Subcutaneous abdominal adipose tissue (tissue), 5 donors: ENCODE data around the gene DZANK1.
"Not testable (repeated sequence)": the region's sequence is repeated elsewhere in the genome, so short reads cannot be mapped to it uniquely, and the experiment has no call there.

Experiments used
- H3K27ac ChIP-seq: one replicate; pipeline ENCODE4 v1.7.0; 2013; ENCODE audit warnings: low read depth, mild to moderate bottlenecking, inconsistent platforms, low read length, moderate library complexity
- H3K27me3 ChIP-seq, 5 donors: one replicate each; pipeline ENCODE4 v1.7.0; 2013; ENCODE audit warnings: low read length in 5 of 5, inconsistent platforms in 1 of 5; ENCODE audit not compliant: control insufficient read depth in 5 of 5, insufficient read depth in 4 of 5
- H3K36me3 ChIP-seq, 5 donors: one replicate each; pipeline ENCODE4 v1.7.0; 2013; ENCODE audit warnings: low read length in 5 of 5; ENCODE audit not compliant: control insufficient read depth in 5 of 5, insufficient read depth in 5 of 5
- H3K4me1 ChIP-seq, 5 donors: one replicate each; pipeline ENCODE4 v1.7.0; 2013; ENCODE audit warnings: low read length in 5 of 5, mild to moderate bottlenecking in 3 of 5, moderate library complexity in 1 of 5; ENCODE audit not compliant: control insufficient read depth in 5 of 5, insufficient read depth in 5 of 5
- H3K4me3 ChIP-seq, 5 donors: one replicate each; pipeline ENCODE4 v1.7.0; 2013; ENCODE audit warnings: low read length in 5 of 5, low read depth in 1 of 5
- H3K9ac ChIP-seq, 5 donors: one replicate each; pipeline ENCODE4 v1.7.0; 2013; ENCODE audit warnings: low read length in 5 of 5, mild to moderate bottlenecking in 4 of 5, moderate library complexity in 3 of 5
- H3K9me3 ChIP-seq, 5 donors: one replicate each; pipeline ENCODE4 v1.7.0; 2013; ENCODE audit warnings: low read length in 5 of 5; ENCODE audit not compliant: control insufficient read depth in 5 of 5
- donor health status: healthy.
- donor health status: healthy.
- donor health status: healthy.
- donor health status: healthy.
- donor health status: healthy.

Gene DZANK1

GRCh38 chr20:18466894-18467730 lies at the start of gene DZANK1, which contains the start of gene POLR3F:
Gene DZANK1, minus strand, starts transcription at chr20:18467030. Its CDS starts 1,672 bp downstream, at chr20:18465358.
Gene POLR3F, plus strand, starts transcription at chr20:18467390. Its CDS starts 117 bp downstream, at chr20:18467507.
- Histone ChIP-seq H3K36me3 (peaks cover 3 to 28% (median 9%) of the 10 kb centered on the region in 5 donors), H3K27me3 (no peaks in the 10 kb centered on the region), H3K9me3 (no peaks in the 10 kb centered on the region), H3K27ac (peak within 1 kb of the TSS; percentile 90), H3K4me3 (peak within 1 kb of the TSS; percentile 84 to 98 (median 96)), H3K9ac (peak within 1 kb of the TSS; percentile 90 to 96 (median 92)), H3K4me1 (peaks cover 0 to 23% (median 21%) of the 10 kb centered on the region in 5 donors)

GRCh38 chr20:18515973-18516372 lies 49.1 kb upstream of the DZANK1 start:
- H3K27me3 ChIP-seq: no peaks in the 10 kb centered on the region
- H3K4me1 ChIP-seq: no peaks in the 10 kb centered on the region
- H3K4me3 ChIP-seq: no peak overlapping the region
- no peak overlapping the region for H3K9ac ChIP-seq
- peaks cover 8 to 43% (median 22%) of the 10 kb centered on the region in 5 donors for H3K36me3 ChIP-seq
- no peak overlapping the region for H3K27ac ChIP-seq
- H3K9me3 ChIP-seq: no peaks in the 10 kb centered on the region

- Histone ChIP-seq H3K36me3 (peaks cover 12 to 45% (median 28%) of the 10 kb centered on the region in 5 donors), H3K9me3 (no peaks in the 10 kb centered on the region), H3K4me1 (peaks cover 0 to 2% (median under 1%) of the 10 kb centered on the region in 5 donors), H3K27ac (no peak overlapping the region), H3K27me3 (no peaks in the 10 kb centered on the region), H3K9ac (no peak overlapping the region), H3K4me3 (no peak overlapping the region)
These were observed 47.3 kb upstream of the DZANK1 start for GRCh38 chr20:18514127-18514526.

GRCh38 chr20:18513208-18513607 lies 46.4 kb upstream of the DZANK1 start:
- Histone ChIP-seq H3K4me3 (no peak overlapping the region), H3K4me1 (peaks cover 2 to 11% (median 10%) of the 10 kb centered on the region in 5 donors), H3K27ac (no peak overlapping the region), H3K36me3 (peaks cover 12 to 45% (median 28%) of the 10 kb centered on the region in 5 donors), H3K27me3 (no peaks in the 10 kb centered on the region), H3K9ac (no peak overlapping the region), H3K9me3 (no peaks in the 10 kb centered on the region)

GRCh38 chr20:18511571-18511970 lies 44.7 kb upstream of the DZANK1 start:
- H3K9me3 ChIP-seq: no peaks in the 10 kb centered on the region
- H3K4me1 ChIP-seq: peaks cover 3 to 20% (median 18%) of the 10 kb centered on the region in 5 donors
- peaks cover 12 to 38% (median 28%) of the 10 kb centered on the region in 5 donors for H3K36me3 ChIP-seq
- no peak overlapping the region for H3K9ac ChIP-seq
- no peaks in the 10 kb centered on the region for H3K27me3 ChIP-seq
- H3K27ac ChIP-seq: no peak overlapping the region
- H3K4me3 ChIP-seq: no peak overlapping the region

GRCh38 chr20:18507218-18508191 lies 40.7 kb upstream of the DZANK1 start, which contains the start of gene SEC23B:
Gene SEC23B, plus strand, starts transcription at chr20:18507940. Its CDS starts 2,896 bp downstream, at chr20:18510836.
- Histone ChIP-seq H3K27ac (peak within 1 kb of the TSS; percentile 97), H3K4me1 (peaks cover 3 to 24% (median 18%) of the 10 kb centered on the region in 5 donors)

GRCh38 chr20:18506744-18507143 lies 39.9 kb upstream of the DZANK1 start:
- Histone ChIP-seq H3K9ac (peak overlapping the region in 4 of 5 donors; percentile 86 to 96 (median 92)), H3K4me1 (peaks cover 3 to 24% (median 18%) of the 10 kb centered on the region in 5 donors), H3K4me3 (peak overlapping the region; percentile 76 to 99 (median 94)), H3K27ac (peak overlapping the region; percentile 97), H3K9me3 (no peaks in the 10 kb centered on the region), H3K27me3 (no peaks in the 10 kb centered on the region), H3K36me3 (peaks cover 2 to 14% (median 9%) of the 10 kb centered on the region in 5 donors)

More at GRCh38 chr20:18507218-18508191, 40.7 kb upstream of the DZANK1 start, which contains the start of gene SEC23B:
- H3K36me3 ChIP-seq: peaks cover 2 to 15% (median 9%) of the 10 kb centered on the region in 5 donors
- no peaks in the 10 kb centered on the region for H3K27me3 ChIP-seq
- no peaks in the 10 kb centered on the region for H3K9me3 ChIP-seq
- H3K4me3 ChIP-seq: peak within 1 kb of the TSS; percentile 76 to 99 (median 94)
- peak within 1 kb of the TSS; percentile 86 to 96 (median 89) for H3K9ac ChIP-seq

- no peaks in the 10 kb centered on the region for H3K27me3 ChIP-seq
- no peaks in the 10 kb centered on the region for H3K9me3 ChIP-seq
- H3K4me3 ChIP-seq: peak overlapping the region in 3 of 5 donors; percentile 6 to 30 (median 27)
- H3K36me3 ChIP-seq: peaks cover 0 to under 1% (median 0%) of the 10 kb centered on the region in 5 donors
- no peak overlapping the region for H3K9ac ChIP-seq
- peaks cover 3 to 24% (median 18%) of the 10 kb centered on the region in 5 donors for H3K4me1 ChIP-seq
- no peak overlapping the region for H3K27ac ChIP-seq
These were observed 37.7 kb upstream of the DZANK1 start for GRCh38 chr20:18504479-18505060.

GRCh38 chr20:18501672-18502071 lies 34.8 kb upstream of the DZANK1 start:
- not testable (repeated sequence) for H3K9ac ChIP-seq, H3K4me3 ChIP-seq, H3K27me3 ChIP-seq, H3K36me3 ChIP-seq, H3K27ac ChIP-seq, H3K9me3 ChIP-seq, H3K4me1 ChIP-seq
